ENCODE measurements around the gene CALR3.

CALR3 gene

DNA sequence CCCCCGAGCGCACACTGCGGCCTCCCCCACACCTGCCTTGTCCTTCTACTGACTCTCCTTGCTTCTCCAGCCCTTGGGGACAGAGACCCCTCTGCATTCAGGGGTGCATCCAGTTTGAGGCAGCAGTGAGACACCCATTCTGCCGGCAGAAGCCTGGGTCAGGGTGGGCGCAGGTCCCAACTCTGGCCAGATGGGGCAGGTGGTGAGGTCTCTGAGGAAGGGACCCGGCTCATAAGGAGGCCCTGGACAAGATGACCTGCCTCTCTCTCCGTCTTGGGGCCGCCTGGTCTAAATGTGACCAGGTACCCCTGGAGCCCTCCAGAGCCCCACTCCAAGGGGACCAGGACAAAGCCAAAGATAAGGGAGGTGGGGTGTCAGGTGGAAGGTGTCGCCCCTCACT lies 40.2 kb upstream of the CALR3 start:
- TF ChIP-seq POU2F2 (IDR thresholded peaks at IDR 0.05; ENCODE audit: low read depth, low read length) = no peak
- no peak for TF ChIP-seq TAF1 (IDR thresholded peaks at IDR 0.05; ENCODE audit: low read depth, low read length)
- no peak for TF ChIP-seq POLR2AphosphoS5 (IDR thresholded peaks at IDR 0.05; ENCODE audit: low read depth, low read length)
- TF ChIP-seq POLR2A (IDR thresholded peaks at IDR 0.05; ENCODE audit: low read depth, low read length) = no peak
- no peak for TF ChIP-seq PAX5 (IDR thresholded peaks at IDR 0.05; ENCODE audit: insufficient read depth, low read length, severe bottlenecking)
- no peak for TF ChIP-seq SPI1 (IDR thresholded peaks at IDR 0.05; ENCODE audit: low read depth, low read length)
- FAIRE-seq = no peak
- no peak for DNase-seq (ENCODE audit: insufficient read length, low spot score)

- FAIRE-seq (no peak), DNase-seq (ENCODE audit: insufficient read length, low spot score) (no peak)
- TF ChIP-seq TAF1 (IDR thresholded peaks at IDR 0.05; ENCODE audit: low read depth, low read length) (no peak), PAX5 (IDR thresholded peaks at IDR 0.05; ENCODE audit: insufficient read depth, low read length, severe bottlenecking) (no peak), POU2F2 (IDR thresholded peaks at IDR 0.05; ENCODE audit: low read depth, low read length) (no peak), SPI1 (IDR thresholded peaks at IDR 0.05; ENCODE audit: low read depth, low read length) (no peak), POLR2A (IDR thresholded peaks at IDR 0.05; ENCODE audit: low read depth, low read length) (no peak)
Observed at GRCh38 chr19:16535381-16535780, 39.4 kb upstream of the CALR3 start.

DNA sequence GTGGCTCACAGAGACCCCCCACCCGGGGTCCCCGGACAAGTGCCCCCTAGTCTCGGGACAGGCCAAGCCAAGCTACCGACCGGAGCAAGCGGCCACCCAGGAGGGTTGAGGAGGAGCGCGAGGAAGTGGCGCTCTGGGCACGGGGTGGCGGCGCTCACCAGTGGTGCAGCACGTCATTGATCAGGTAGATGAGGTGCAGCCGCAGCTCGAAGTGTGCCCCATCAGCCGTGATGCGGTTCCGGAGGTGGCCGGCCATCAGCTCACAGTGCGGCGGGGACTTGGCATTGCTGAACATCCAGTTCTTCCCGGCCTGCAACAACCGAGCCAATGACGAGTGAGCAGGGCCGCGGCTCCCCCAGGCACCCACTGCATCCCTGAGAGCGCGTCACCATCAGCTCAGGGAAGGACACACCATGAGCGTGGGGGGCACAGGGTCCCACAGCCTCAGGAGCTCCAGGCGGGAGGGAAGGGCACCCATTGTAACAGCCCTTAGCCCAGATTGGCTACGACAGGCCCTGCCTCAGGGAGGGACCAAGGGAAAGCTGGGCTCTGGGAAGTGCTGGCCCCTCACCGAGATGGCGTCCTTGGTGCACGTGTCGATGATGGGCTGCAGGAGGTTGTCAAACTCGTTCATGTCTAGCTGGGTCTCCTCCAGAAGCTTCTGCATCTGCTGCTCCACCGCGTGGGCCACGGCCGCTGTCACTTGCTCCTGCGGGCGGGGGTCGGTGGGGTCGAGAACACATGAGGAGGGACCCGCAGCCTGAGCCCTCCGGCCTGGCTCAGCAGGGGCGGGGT lies 36.7 kb upstream of the CALR3 start:
- TF ChIP-seq PAX5 (IDR thresholded peaks at IDR 0.05; ENCODE audit: insufficient read depth, low read length, severe bottlenecking) = no peak
- no peak for FAIRE-seq
- no peak for DNase-seq (ENCODE audit: insufficient read length, low spot score)

- FAIRE-seq (no peak), DNase-seq (ENCODE audit: insufficient read length, low spot score) (no peak)
Observed at GRCh38 chr19:16531380-16531669, 35.4 kb upstream of the CALR3 start.

DNA sequence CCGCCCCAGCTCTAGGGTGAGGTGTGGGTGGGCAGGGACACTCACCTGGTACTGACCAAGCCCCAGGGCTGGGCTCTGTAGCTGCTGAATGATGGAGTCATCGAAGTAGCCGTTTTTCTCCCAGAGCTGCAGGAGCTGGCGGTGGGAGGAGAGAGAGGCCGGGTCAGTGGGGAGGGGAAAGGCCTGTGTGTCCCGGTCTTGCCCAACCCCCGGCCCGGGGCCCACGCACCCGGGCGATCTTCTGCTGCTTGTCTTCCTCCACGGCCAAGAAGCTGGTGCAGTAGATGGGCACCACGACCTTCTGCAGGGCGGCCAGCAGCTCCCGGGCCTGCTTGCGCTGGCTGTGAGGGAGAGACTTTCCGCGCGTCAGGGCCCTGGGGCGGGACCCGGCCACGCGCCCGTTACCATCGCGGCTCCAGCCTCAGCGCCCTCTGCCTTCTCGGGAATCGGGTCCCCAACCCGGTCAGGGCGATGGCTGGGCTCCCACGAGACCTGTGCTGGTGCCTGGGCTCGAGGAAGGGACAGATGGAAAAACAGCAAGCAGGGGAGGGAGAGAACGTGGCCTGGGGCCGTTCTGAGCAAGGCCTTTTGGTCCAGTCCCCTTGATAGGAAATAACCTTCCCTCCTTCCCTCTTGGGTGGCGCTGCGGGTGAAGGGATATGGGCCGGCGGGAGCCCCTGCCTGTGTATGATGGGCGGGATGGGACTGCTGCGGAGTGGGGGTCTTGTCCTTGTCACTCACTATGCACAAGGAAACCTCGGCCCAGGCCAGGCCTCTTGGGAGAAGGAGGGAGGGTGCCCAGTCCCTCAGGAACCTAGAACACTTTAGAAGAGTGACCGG lies 34.8 kb upstream of the CALR3 start:
- FAIRE-seq = no peak
- no peak for TF ChIP-seq POU2F2 (IDR thresholded peaks at IDR 0.05; ENCODE audit: low read depth, low read length)
- TF ChIP-seq SPI1 (IDR thresholded peaks at IDR 0.05; ENCODE audit: low read depth, low read length) = no peak
- no peak for TF ChIP-seq POLR2A (IDR thresholded peaks at IDR 0.05; ENCODE audit: low read depth, low read length)
- no peak for TF ChIP-seq PAX5 (IDR thresholded peaks at IDR 0.05; ENCODE audit: insufficient read depth, low read length, severe bottlenecking)
- TF ChIP-seq POLR2AphosphoS5 (IDR thresholded peaks at IDR 0.05; ENCODE audit: low read depth, low read length) = no peak
- no peak for TF ChIP-seq TAF1 (IDR thresholded peaks at IDR 0.05; ENCODE audit: low read depth, low read length)
- DNase-seq (ENCODE audit: insufficient read length, low spot score) = no peak

More at GRCh38 chr19:16531380-16531669, 35.4 kb upstream of the CALR3 start:
- no peak for TF ChIP-seq TAF1 (IDR thresholded peaks at IDR 0.05; ENCODE audit: low read depth, low read length)
- TF ChIP-seq POLR2A (IDR thresholded peaks at IDR 0.05; ENCODE audit: low read depth, low read length) = no peak
- TF ChIP-seq POU2F2 (IDR thresholded peaks at IDR 0.05; ENCODE audit: low read depth, low read length) = no peak
- TF ChIP-seq SPI1 (IDR thresholded peaks at IDR 0.05; ENCODE audit: low read depth, low read length) = no peak
- TF ChIP-seq POLR2AphosphoS5 (IDR thresholded peaks at IDR 0.05; ENCODE audit: low read depth, low read length) = no peak
- no peak for TF ChIP-seq PAX5 (IDR thresholded peaks at IDR 0.05; ENCODE audit: insufficient read depth, low read length, severe bottlenecking)

- TF ChIP-seq TAF1 (IDR thresholded peaks at IDR 0.05; ENCODE audit: low read depth, low read length) (no peak), POU2F2 (IDR thresholded peaks at IDR 0.05; ENCODE audit: low read depth, low read length) (no peak), PAX5 (IDR thresholded peaks at IDR 0.05; ENCODE audit: insufficient read depth, low read length, severe bottlenecking) (no peak), POLR2A (IDR thresholded peaks at IDR 0.05; ENCODE audit: low read depth, low read length) (no peak), POLR2AphosphoS5 (IDR thresholded peaks at IDR 0.05; ENCODE audit: low read depth, low read length) (no peak), SPI1 (IDR thresholded peaks at IDR 0.05; ENCODE audit: low read depth, low read length) (no peak)
- DNase-seq (ENCODE audit: insufficient read length, low spot score) = no peak
- no peak for FAIRE-seq
Observed at GRCh38 chr19:16529466-16530144, 33.6 kb upstream of the CALR3 start.

- TF ChIP-seq POLR2AphosphoS5 (IDR thresholded peaks at IDR 0.05; ENCODE audit: low read depth, low read length) = peak; percentile 47
- no peak for TF ChIP-seq POU2F2 (IDR thresholded peaks at IDR 0.05; ENCODE audit: low read depth, low read length)
- DNase-seq (ENCODE audit: insufficient read length, low spot score) (no peak), FAIRE-seq (peak; percentile 35)
Observed at GRCh38 chr19:16527971-16528521, 32.1 kb upstream of the CALR3 start.

- no peak for DNase-seq (ENCODE audit: insufficient read length, low spot score)
- peak; percentile 60 for FAIRE-seq
- TF ChIP-seq POLR2AphosphoS5 (IDR thresholded peaks at IDR 0.05; ENCODE audit: low read depth, low read length) = no peak
- no peak for TF ChIP-seq SPI1 (IDR thresholded peaks at IDR 0.05; ENCODE audit: low read depth, low read length)
Observed at GRCh38 chr19:16527334-16527935, 31.5 kb upstream of the CALR3 start.

DNA sequence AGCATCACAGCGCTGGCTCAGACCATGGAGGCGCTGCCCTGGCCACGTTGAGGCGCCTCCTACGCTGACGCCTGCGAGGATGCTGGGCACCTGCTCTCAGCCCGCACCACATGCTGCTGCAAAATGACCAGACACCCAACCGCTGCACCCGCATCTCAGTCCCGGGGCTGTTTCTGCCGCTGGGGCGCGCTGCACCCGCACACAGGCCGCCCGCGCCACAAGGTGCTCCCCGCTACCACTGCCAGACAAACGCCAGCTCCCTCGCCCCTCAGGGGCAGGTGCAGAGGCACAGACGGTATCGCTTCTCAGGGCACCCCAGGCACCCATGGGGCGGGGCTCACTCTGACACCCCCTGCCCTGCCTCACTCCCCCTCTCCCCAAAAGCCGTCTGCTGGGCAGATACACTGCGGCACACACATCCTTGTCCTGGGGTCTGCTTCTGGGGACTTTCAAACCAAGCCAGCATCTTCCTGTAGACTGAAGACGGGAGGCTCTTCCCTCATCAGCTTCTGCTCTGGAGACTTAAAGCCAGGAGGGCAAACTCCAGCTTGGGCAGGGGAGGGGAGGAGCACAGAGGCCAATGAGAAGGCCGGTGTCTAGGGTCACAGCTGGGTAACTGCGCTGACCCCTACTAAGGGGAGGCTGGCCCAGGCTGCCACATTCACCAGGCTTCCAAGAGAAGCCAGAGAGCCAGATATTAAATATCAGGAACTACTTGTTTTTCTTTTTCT lies 29.9 kb upstream of the CALR3 start:
- DNase-seq (ENCODE audit: insufficient read length, low spot score) (no peak), FAIRE-seq (no peak)
- TF ChIP-seq PAX5 (IDR thresholded peaks at IDR 0.05; ENCODE audit: insufficient read depth, low read length, severe bottlenecking) = no peak
- no peak; the same call in 1 of the 2 replicates for TF ChIP-seq POLR2AphosphoS5 (IDR thresholded peaks at IDR 0.05; ENCODE audit: low read depth, low read length)
- no peak for TF ChIP-seq POU2F2 (IDR thresholded peaks at IDR 0.05; ENCODE audit: low read depth, low read length)
- TF ChIP-seq TAF1 (IDR thresholded peaks at IDR 0.05; ENCODE audit: low read depth, low read length) = no peak
- no peak for TF ChIP-seq SPI1 (IDR thresholded peaks at IDR 0.05; ENCODE audit: low read depth, low read length)
- no peak for TF ChIP-seq POLR2A (IDR thresholded peaks at IDR 0.05; ENCODE audit: low read depth, low read length)
